H1 (cell line): ENCODE results near the gene VAPB.
A peak's percentile ranks its signal among the peaks of the same experiment; 100 is the strongest.

Source experiments
- CTCF ChIP-seq, 3 experiments: IDR thresholded peaks; 1 replicate in 2 of 3; 2 replicates in 1 of 3; pipeline versions ENCODE4 v1.5.1 to v1.6.1; 2011; ENCODE audit warnings: low read length in 3 of 3, mild to moderate bottlenecking in 3 of 3, inconsistent platforms in 2 of 3, low read depth in 1 of 3, moderate library complexity in 1 of 3; ENCODE audit not compliant: insufficient read depth in 1 of 3; ENCODE audit errors: control extremely low read depth in 1 of 3
- EZH2 ChIP-seq: fragments of 200-600 bp; sonication (generic); IDR thresholded peaks from 2 replicates; pipeline ENCODE4 v1.7.1; 2012; ENCODE audit warnings: low read depth, mild to moderate bottlenecking, moderate library complexity, low read length, inconsistent platforms; ENCODE audit not compliant: severe bottlenecking
- JUND ChIP-seq: IDR thresholded peaks from 2 replicates; pipeline ENCODE4 v1.6.1; 2011; ENCODE audit warnings: mild to moderate bottlenecking, improper control_type of control experiment, low read length
- MAX ChIP-seq: IDR thresholded peaks from 2 replicates; pipeline ENCODE4 v1.6.1; 2012; ENCODE audit warnings: inconsistent platforms
- TAF1 ChIP-seq: IDR thresholded peaks from 2 replicates; pipeline ENCODE4 v1.6.1; 2011; ENCODE audit warnings: mild to moderate bottlenecking, low read depth, low read length
- TAF7 ChIP-seq: optimal IDR thresholded peaks from 2 replicates; pipeline ENCODE3; 2011; ENCODE audit warnings: low read depth, mild to moderate bottlenecking, inconsistent platforms, low read length, moderate library complexity, borderline replicate concordance
- ZNF274 ChIP-seq: IDR thresholded peaks from 2 replicates; pipeline ENCODE4 v1.7.0; 2012; ENCODE audit warnings: low read length, borderline replicate concordance; ENCODE audit errors: extremely low read depth

- no peak for TF ChIP-seq ZNF274
- no peak for TF ChIP-seq TAF7
- TF ChIP-seq CTCF (IDR thresholded peaks at IDR 0.05; ENCODE audit: control extremely low read depth in 1 of 3, insufficient read depth in 1 of 3, low read depth in 1 of 3, low read length in 3 of 3): peak in 2 of 3 experiments; percentile 6 to 38; a peak in 2 of 4 replicates
- TF ChIP-seq EZH2: no peak
- TF ChIP-seq MAX: no peak
- no peak for TF ChIP-seq TAF1
- no peak for TF ChIP-seq JUND
Measured at GRCh38 chr20:58378704-58379103, 10.3 kb upstream of the VAPB start.
